Astrocyte of the spinal cord (primary cell): Measurements from ENCODE around the gene FGF22.

ENCODE experiments used
- DNase-seq: peaks from one replicate; pipeline ENCODE4 v3.0.0; 2011; ENCODE audit warnings: low read depth, low spot score
- H3K4me3 ChIP-seq: 2 replicates; pipeline ENCODE4 v1.5.1; 2011; ENCODE audit warnings: low read depth, mild to moderate bottlenecking, low read length, moderate library complexity
- in situ Hi-C: cut with HindIII; loops from 2 replicates; pipeline ENCODE4 v1.10.0; 2017; ENCODE audit warnings: low sequenced_read_pairs
- TF ChIP-seq, protein P1 (sequence below): IDR thresholded peaks from 2 replicates; pipeline ENCODE4 v1.5.1; 2012; ENCODE audit warnings: low read depth, mild to moderate bottlenecking, low read length, inconsistent platforms

Gene FGF22

GRCh38 chr19:613732-614567 lies 25.7 kb upstream of the FGF22 start:
- TF ChIP-seq, protein P1, sequence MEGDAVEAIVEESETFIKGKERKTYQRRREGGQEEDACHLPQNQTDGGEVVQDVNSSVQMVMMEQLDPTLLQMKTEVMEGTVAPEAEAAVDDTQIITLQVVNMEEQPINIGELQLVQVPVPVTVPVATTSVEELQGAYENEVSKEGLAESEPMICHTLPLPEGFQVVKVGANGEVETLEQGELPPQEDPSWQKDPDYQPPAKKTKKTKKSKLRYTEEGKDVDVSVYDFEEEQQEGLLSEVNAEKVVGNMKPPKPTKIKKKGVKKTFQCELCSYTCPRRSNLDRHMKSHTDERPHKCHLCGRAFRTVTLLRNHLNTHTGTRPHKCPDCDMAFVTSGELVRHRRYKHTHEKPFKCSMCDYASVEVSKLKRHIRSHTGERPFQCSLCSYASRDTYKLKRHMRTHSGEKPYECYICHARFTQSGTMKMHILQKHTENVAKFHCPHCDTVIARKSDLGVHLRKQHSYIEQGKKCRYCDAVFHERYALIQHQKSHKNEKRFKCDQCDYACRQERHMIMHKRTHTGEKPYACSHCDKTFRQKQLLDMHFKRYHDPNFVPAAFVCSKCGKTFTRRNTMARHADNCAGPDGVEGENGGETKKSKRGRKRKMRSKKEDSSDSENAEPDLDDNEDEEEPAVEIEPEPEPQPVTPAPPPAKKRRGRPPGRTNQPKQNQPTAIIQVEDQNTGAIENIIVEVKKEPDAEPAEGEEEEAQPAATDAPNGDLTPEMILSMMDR: no peak
- no peak for DNase-seq
- in situ Hi-C loops: no loop called here
- no peak overlapping the region for H3K4me3 ChIP-seq

DNA sequence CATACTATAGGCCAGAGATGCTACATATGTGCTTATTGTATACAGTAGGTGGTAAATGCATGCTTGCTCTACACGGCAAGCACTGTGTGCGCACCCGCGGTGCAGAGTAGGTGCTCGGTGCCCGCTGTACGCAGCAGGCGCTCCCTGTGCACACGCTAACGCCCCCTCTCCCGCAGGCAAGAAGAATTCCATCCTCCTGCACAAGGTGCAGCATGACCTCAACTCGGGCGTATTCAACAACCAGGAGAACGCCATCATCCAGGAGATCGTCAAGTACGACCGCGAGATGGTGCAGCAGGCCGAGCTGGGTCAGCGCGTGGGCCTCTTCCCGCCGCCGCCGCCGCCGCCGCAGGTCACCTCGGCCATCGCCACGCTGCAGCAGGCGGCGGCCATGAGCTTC lies 24.1 kb upstream of the FGF22 start:
- TF ChIP-seq, protein P1: no peak
- no peak overlapping the region for H3K4me3 ChIP-seq
- DNase-seq: peak; percentile 17
- in situ Hi-C loops: no loop called here

- DNase-seq: no peak
- in situ Hi-C loops: no loop called here
- no peak overlapping the region for H3K4me3 ChIP-seq
- TF ChIP-seq, protein P1: no peak
These were observed 23.5 kb upstream of the FGF22 start for GRCh38 chr19:616062-616700.

GRCh38 chr19:616747-617526 lies 22.7 kb upstream of the FGF22 start:
- H3K4me3 ChIP-seq: no peak overlapping the region
- TF ChIP-seq, protein P1: no peak
- DNase-seq: no peak
- in situ Hi-C loops: no loop called here

- no peak for DNase-seq
- no peak overlapping the region for H3K4me3 ChIP-seq
- TF ChIP-seq, protein P1: no peak
- in situ Hi-C loops: no loop called here
These were observed 22.0 kb upstream of the FGF22 start for GRCh38 chr19:617551-618246.

DNA sequence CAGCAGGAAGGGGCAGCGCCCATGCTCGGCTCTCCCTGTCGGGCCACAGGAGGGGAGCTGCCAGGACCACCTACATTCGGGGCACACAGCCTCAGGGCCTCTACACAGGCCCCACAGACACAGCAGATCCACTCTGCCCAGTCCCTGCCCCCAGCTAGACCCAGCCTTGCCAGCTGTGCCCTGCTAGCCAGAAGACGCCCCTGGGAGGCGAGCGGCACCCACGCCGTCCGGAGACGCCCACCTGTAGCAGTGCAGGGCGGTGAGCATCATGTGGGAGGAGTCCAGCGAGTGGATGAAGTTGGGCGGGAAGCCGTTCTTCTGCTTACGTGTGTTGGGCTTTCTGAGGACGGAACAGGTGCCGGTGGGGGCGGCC lies 21.4 kb upstream of the FGF22 start:
- in situ Hi-C loops: no loop called here
- TF ChIP-seq, protein P1: no peak
- DNase-seq: no peak
- no peak overlapping the region for H3K4me3 ChIP-seq
